Inferior parietal cortex (tissue), 1 donor: ENCODE measurements around the gene CDH13.

Experiments used
- DNase-seq: peaks from one replicate; pipeline ENCODE4 v3.0.0-alpha.2; 2016; ENCODE audit errors: extremely low spot score

The CDH13 gene

DNA sequence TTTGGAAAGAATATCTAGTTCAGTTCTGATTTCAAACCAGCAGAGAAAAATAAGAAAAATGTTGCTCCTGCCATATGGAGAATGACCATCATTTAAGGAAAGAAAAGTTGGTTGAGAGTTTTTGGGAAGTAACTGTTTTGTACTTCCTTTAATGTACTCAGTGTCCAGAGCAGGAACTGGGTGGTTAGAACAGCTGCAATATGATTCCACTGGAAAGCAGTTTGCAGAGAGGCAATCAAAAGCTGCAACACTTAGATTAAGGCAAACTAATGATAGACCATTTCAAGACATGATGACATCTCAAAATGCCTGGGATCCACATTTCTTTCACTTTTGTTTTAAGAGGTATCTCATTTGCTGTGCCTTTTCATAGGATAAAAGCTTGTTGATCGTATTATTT is 867.7 kb downstream of the CDH13 start:
- no peak for DNase-seq

DNA sequence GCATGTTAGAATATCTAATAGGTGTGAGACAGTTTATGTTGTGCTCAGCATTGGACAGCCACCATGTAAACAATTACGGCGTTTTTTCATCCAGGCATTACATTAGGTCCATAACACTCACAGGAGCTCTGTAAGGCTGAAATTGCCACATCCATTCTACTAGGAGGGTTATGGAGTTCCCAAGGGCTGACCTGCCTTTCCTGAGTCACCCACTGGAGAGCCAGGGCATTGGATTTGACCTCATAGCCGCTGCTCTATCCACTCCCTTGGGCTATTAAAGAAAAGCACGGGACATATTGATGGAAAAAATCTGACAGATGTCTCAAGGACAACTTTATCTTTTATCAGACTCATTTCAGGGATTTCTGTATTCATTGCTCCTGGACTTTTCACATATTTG is 874.7 kb downstream of the CDH13 start:
- DNase-seq = no peak

DNA sequence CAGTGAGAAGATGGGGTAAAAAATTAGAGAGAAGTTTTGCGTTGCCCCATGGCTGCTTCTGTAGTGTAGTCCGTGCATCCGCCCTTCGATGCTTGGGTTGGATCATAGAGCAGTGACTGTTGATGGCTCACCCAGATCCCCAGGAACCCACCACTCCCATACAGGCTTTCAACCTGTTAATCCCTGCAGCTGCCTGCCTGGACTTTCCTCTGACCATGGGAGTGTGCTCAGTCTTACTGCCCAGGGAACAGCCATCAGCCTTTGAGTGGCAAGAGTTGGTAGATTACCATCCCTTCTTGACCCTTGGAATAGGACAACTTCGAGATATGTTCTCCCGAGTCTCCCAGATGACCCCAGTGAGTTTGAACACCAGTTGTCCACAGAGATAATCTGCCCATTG is 881.5 kb downstream of the CDH13 start:
- DNase-seq = no peak

DNA sequence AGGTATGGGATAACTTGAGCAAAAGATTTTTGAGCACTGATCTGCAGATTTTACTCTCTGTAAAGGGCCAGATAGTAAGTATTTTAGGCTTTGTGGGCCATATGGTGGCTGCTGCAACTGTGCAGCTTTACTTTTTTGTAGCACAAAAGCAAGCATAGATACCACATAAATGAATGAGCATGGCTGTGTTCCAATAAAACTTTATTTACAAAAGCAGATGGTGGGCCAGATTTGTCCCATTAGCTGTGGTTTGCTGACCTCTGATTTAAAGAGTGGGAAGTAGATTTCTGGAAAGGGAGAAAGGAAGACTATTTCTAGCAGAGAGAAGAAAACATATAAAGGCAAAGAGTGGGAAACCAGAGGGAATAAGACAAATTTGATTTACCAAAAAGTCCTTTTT is 882.5 kb downstream of the CDH13 start:
- no peak for DNase-seq

DNA sequence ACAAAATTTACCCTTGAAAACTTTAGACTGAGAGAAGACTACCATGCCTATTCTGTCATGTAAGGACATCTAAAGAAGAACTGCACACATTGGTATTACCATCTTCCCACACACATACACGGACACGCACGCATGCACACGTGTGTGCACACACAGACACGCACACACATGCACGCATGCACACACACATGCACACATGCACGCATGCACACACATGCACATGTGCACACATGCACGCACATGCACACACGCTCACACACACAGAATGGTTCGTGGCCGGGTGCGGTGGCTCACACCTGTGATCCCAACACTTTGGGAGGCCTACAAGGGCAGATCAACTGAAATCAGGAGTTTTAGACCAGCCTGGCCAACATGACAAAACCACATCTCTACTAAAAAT is 884.1 kb downstream of the CDH13 start:
- DNase-seq = no peak

DNA sequence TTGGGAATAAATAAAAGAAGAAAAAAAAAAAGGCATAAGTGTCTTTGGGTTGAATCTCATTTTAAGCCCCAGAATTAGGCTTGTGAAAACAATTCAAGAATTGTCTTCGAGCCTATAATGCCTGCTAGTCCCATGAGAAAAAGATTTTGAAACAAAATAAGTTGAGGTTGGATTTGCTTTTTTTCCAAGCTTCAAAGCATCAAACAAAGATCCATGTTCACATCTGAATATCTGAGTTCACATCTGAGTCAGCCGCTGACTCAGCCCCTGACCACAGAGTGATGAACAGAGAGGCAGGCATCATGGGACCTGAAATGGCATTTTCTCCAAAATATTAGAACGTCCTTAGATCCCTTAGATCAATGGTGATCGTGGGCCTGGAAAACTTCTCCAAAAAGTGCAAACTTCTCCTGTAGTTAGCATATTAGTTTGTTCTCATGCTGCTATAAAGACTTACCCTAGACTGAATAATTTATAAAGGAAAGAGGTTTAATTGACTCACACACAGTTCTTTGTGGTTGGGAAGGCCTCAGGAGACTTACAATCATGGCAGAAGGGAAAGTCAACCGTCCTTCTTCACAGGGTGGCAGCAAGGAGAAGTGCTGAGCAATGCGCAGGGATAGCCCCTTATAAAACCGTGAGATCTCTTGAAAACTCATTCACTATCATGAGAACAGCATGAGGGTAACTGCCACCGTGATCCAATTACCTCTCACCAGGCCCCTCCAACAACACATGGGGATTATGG is 886.4 kb downstream of the CDH13 start:
- DNase-seq = no peak

DNA sequence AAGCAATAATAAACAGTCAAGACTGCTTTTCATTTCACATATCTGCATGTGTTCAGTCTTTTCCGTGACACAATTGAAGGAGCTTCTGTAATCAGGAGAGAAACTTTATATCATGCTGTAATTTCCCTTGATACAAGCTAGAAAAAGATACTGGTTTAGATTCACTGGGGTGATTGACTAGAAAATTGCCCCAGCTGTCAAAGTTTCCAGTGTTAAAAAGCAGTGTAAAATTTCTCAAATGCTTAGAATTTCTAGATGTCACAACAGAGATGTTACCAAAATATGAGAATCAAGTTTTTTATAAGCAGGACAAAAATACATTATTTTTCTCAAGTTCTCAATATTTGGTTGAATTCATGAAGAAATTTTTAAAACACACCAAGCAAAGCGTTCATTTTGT is 888.6 kb downstream of the CDH13 start:
- no peak for DNase-seq

DNA sequence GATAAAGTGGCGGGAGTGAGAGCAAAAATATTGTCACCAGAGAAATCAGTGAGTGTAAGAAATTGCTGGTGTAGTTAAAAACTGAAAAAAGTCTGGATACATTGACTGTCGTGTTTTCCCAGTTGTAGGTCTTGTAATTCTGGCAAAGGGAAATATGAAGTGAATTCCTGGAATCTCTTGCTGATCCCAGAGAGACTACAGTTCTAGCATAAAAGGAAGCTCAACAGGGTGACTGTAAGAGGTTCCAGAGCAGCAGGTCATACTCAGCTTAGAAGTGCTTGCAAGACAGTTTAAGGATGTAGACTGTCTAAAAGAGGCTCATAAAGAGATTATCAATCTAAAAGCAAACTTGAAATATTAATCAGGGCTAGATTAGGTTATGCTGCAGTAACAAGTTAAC is 890.2 kb downstream of the CDH13 start:
- no peak for DNase-seq

DNA sequence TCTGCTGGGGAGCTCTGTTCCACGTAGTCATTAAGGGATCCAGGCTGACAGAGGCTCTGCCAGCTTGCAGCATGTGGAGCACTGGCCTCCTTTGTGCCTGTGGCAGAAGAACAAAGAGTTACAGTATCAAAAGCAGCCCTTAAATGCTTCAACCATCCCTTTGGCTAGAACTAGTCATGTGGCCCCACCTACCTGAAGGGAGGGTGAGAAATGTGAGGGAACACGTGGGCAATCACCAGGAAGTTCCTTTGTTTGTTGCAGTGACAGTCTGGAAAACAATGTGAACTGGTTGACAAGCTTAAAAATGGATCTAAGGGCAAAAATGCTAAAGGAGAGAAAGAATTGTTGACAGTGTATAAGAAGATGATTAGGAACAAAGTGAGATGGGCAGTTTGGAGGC is 890.6 kb downstream of the CDH13 start:
- no peak for DNase-seq

DNA sequence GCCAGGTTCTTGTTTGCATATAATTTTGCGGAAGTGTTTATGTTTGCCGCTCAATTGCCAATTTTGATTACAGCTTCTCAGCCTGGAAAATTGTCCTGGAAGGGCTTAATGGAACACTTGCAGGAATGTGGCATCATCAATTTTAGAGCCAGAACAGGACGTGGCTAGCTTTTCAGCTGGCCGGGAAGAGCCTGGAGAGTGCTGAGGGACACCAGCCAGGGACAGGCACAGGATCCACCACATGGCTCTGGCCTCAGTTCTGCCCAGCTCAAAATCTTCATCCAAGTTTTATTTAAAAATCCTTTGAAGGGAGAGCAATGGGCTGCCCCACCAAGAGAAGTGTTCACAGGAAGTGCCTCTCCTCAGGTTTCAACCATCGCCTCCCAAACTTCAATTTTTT is 893.8 kb downstream of the CDH13 start:
- no peak for DNase-seq

DNA sequence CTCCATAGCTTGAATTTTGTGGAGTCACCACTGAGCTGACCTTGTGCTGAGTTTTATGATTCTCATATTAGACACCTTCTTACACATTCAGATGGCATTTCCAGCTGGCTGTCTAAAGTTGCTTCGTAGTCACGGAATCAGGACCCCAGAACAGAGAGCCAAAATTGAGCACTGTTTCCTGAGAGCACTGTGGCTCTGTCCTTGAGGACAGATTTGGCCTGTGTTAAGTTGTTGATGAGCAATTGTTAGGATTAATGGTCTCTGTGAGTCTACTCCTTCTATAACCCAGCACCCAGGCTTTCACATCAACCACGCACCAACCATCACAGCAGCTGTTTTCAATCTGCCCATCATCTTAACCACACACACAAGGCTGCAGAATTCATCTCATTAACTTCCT is 903.5 kb downstream of the CDH13 start:
- DNase-seq = no peak

DNA sequence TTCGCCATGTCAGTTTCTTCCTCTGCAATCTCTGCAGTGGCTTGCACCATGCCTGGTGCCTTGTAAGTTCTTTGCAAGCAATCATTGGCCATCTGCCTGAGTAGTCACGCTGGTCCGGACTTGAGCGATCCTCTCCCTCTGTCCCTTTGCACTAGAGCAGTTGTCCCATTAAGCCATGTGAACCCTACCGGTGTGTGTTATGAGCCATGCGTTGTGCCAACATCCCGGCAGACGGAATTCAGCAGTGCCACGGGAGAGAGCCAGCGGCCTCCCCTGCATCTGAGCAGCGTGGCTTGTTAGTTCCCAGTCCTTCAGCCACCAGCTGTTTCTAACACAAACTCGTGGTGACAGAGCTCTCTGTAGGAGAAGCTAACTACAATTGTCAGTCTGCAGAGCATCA is 905.9 kb downstream of the CDH13 start:
- DNase-seq = no peak

DNA sequence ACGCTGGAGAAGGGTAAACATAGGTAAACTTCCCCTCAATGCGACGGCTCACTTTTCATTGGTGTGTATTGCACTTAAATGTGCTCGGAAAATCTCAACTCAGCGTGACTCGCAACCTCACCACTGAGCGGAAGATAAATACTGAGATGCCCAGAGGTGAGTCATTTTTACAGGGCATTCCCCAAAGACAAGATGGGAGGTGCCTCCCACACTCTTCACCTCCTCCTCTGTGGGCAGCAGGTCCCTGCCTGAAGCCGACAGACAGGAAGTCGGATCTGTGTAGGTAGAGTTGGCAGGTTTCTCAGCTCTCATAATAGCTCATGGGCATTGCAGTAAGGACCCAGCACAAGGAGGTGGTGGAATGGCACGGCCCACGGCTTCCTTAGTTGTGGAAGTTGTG is 906.4 kb downstream of the CDH13 start:
- DNase-seq = no peak

DNA sequence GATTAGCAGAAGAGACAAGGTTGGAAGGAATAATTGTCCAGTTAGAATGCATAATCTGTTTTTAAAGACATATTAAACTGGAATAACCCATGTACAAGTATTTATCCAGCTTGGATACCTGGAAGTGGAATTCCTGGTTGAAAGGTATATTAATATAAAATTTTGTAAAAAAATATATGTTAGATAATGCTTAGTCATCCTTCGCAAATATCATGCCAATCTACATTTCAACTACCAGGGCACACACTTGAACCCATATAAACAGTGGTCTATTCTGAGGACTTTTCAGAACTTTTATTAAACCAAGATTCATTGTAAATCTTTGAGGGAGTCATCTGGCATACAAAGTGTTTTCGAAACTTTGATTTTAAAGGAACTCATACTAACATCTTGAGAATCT is 911.9 kb downstream of the CDH13 start:
- DNase-seq = no peak

DNA sequence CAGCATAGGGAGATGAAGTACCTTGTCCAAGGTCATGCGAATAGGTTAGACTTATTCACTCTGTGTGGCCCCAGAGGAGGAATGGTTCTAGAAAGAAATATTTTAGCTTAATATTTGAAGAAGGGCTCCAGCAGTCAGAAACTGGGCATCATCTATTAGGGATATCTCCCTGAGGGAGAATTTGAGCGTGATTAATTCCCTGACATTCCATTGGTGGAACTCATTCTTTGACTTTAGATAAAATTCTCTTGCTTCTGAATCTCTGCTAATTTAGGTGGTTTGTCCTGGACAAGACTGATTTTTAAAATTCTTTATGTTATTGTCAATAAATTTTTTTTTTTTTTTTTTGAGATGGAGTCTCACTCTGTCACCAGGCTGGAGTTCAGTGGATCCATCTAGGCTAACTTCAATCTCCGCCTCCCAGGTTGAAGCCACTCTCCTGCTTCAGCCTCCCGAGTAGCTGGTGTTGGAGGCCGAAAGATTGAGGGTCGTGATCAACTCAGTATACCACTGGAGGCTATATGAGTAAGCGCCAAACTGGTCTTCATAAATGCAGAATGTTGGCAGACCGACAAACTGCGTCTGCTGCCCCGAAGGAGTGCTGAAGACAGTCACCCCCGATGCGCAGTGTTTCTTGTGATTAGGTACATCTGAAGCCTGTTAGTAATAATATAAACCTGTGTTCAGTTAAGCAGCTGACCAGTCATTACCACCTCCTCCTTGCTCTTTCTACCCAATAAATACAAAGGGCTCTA is 913.1 kb downstream of the CDH13 start:
- no peak for DNase-seq

DNA sequence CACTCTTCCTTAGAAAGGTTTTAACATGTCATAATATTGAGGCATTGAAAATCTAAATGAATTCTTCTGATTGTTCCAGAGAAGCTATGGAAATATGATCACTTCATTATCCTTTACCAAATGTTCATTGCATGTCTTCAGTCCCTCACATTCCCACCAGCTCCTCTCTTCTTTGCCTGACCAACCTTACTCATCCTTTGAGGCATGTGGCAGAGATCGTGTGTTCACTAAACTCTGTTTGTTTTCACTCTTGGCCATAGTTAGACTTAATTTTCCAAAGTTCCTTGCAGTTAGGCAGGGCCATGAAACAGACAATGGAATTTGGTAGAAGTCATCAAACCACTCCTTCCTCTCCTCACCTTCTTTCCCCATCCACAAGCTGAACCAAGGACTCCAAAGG is 914.5 kb downstream of the CDH13 start:
- DNase-seq = no peak

DNA sequence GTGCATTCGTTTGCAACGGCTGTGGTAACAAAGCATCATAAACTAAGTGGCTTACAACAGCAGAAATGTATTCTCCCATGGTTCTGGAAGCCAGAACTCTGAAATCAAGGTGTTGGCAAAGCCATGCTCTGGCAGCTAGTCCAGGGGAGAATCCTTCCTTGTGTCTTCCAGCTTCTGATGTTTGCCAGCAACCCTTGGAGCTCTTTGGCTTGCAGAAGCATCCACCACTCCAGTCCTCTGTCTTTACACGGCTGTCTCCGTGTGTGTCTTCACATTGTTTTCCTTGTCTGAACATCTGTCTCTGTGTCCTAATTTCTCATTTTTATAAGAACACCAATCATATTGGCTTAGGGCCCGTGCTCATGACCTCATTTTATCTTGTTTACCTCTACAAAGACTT is 915.7 kb downstream of the CDH13 start:
- no peak for DNase-seq

DNA sequence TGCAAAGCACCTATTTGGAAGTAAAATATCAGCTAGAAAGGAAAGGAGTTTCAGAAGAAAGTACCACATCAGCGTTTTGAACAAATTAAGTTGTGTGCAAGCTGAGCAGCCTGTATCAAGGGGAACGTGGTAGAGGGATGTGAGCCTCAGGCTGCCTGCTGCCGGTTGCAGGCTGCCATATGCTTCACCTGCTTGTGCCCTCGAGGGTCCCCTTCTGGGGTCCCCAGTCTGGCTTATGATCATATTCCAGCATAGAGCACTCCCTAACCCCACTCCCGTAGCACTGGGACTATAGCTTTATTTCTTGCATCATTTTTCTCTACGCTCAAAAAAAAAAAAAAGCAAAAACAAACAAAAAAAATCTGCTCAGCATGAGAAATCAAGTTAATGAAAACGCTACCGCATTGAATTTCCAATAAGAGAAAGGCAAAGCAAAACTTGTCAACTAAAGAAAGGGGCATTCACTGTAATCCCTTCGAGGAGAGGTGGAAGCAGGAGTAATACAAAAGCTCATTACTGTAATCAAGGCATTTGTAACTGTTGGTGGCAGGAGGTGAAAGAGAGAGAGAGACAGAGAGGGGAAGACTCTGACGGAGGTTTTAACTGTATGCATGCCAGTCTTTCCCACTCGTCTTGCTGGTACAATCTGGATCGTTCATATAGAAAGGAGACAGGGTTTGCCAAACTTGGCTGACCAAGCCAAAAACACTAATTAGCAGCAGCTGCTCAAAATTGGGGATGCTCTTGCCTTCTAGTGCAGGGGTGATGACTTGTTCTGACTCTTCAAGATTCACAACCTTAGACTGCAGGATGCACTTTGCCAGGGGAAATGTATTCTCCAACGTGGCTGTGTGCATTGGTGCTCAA is 922.8 kb downstream of the CDH13 start:
- no peak for DNase-seq

DNA sequence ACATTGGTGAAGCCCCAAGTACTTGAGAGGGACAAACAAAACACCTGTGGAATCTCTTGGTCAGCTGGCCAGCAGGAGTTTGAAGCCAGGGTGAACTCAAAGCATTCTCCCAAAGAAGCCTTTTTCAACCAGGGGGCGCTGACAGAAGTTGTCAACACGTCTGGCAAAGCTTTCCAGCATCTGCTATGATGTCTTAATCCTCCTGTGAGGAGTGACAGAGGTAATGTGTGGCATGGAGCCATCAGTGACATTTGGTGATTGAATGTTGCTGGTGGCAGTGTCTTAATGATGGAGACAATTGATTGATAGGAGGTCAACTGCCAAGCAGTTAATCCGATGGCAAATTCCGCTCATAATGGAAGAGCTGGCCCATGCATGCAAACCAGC is 923.4 kb downstream of the CDH13 start:
- no peak for DNase-seq

DNA sequence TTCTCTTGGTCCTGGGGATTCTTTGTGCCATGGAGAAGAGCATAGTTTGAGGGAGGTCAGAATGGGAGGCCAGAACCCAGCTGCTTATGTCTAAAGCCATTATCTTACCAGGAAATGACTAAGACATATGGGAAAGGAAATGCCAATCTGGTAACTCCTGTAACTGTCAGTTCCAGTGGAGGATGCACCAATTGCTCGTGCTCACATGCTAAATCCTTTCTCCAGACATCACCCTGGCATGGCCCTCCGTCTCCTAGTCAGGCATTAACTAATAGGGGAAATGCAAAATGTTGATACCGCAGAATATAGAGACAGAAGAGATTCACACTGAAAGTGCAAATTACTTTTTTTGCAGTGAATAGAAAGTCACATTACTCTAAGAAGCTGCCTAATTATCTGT is 925.5 kb downstream of the CDH13 start:
- DNase-seq = no peak

DNA sequence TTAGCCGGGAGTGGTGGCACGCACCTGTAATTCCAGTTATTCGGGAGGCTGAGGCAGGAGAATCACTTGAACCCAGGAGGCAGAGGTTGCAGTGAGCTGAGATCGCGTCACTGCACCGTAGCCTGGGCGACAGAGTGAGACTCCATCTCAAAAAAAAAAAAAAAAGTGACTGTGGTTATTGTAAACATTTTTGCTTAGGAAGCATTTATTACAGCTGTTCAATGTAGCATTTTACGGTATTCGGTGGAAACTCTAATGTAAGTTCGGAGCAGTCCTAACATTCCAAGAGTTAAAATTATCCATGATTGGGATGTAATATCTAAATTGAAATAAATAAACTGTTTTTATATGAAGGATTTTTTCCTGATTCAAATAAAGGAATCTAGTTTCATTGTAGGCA is 926.2 kb downstream of the CDH13 start:
- DNase-seq = no peak

DNA sequence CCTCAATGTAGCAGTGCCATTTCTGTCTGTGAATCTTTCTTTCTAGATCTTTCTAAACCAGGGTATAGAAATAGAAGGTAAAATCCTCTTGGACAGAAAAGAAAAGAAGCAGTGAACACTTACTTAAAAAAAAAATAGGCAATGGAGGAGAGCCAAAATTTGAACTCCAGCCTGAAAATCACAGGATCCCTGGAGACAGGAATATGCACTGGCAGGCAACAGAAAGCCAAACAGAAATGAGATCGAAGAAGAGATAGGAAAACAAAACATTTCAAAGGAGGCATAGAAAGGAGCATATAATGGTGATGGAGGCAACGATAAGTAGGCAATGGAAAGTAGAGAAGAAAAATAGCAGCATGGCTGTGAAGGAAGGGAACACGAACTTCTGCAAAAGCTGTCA is 927.3 kb downstream of the CDH13 start:
- DNase-seq = no peak

DNA sequence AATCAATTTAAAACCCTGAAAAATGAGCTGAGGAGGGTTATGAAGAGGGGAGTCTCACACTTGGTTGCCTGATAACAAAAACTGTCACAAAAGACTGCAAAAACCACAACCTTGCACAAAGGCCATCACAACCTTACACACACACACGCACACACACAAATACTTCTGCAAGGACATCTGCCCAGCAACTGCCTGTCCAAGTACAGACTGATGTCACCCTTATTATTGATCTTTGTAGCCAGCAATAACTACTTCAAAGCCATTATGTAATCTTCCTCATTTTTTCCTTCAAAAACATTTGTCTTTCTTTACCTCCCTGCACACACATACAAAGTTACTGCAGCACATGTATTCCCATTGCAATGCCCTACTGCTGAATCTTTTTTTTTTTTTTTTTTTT is 927.8 kb downstream of the CDH13 start:
- no peak for DNase-seq
